Subcutaneous adipose tissue (tissue), 4 donors: ENCODE results near the gene CLASP1. TPM values are rescaled to one million over a fixed set of nuclear protein-coding genes. Genes with fewer than 3 reads are reported as not detected.

Experiments
- CTCF ChIP-seq: fragments of 450-650 bp; IDR thresholded peaks from one replicate; pipeline ENCODE4 v1.5.1; 2016; ENCODE audit warnings: low read depth, mild to moderate bottlenecking, control low read depth, antibody characterized with exemption, moderate library complexity
- total RNA-seq, 4 donors: library from RNA; depleted of rRNA; stranded (reverse); fragments of >200 nt; gene quantifications; one replicate each; pipeline ENCODE4 v1.1.0, GENCODE V29; 2016

Gene CLASP1
- total RNA-seq, 4 donors from 2014 or later, result 94.0 to 166 (median 112) TPM

GRCh38 chr2:121365061-121365460 lies 284.2 kb downstream of the CLASP1 start:
- TF ChIP-seq CTCF, result no peak

GRCh38 chr2:121363632-121364420 lies 285.4 kb downstream of the CLASP1 start:
- no peak for TF ChIP-seq CTCF

GRCh38 chr2:121362774-121363173 lies 286.5 kb downstream of the CLASP1 start:
- TF ChIP-seq CTCF, result no peak

- no peak for TF ChIP-seq CTCF
Observed at GRCh38 chr2:121362226-121362625, 287.0 kb downstream of the CLASP1 start.

- TF ChIP-seq CTCF, result no peak
Observed at GRCh38 chr2:121360566-121361300, 288.5 kb downstream of the CLASP1 start.

- TF ChIP-seq CTCF, result no peak
Observed at GRCh38 chr2:121359716-121360565, 289.3 kb downstream of the CLASP1 start.

- no peak for TF ChIP-seq CTCF
Observed at GRCh38 chr2:121359170-121359569, 290.1 kb downstream of the CLASP1 start.
